Measurements from ENCODE around the gene DPYSL5.

GRCh38 chr2:26885651-26886329 lies 37.9 kb downstream of the DPYSL5 start:
- TF ChIP-seq CTCF (IDR thresholded peaks at IDR 0.05): no peak
- TF ChIP-seq POLR2A (IDR thresholded peaks at IDR 0.05): no peak
